ENCODE data around the gene NDUFS8. TPM values are rescaled to one million over a fixed set of nuclear protein-coding genes. Genes with fewer than 3 reads are reported as not detected.

The NDUFS8 gene
- total RNA-seq, result 203 and 263 TPM in 2 replicates

DNA sequence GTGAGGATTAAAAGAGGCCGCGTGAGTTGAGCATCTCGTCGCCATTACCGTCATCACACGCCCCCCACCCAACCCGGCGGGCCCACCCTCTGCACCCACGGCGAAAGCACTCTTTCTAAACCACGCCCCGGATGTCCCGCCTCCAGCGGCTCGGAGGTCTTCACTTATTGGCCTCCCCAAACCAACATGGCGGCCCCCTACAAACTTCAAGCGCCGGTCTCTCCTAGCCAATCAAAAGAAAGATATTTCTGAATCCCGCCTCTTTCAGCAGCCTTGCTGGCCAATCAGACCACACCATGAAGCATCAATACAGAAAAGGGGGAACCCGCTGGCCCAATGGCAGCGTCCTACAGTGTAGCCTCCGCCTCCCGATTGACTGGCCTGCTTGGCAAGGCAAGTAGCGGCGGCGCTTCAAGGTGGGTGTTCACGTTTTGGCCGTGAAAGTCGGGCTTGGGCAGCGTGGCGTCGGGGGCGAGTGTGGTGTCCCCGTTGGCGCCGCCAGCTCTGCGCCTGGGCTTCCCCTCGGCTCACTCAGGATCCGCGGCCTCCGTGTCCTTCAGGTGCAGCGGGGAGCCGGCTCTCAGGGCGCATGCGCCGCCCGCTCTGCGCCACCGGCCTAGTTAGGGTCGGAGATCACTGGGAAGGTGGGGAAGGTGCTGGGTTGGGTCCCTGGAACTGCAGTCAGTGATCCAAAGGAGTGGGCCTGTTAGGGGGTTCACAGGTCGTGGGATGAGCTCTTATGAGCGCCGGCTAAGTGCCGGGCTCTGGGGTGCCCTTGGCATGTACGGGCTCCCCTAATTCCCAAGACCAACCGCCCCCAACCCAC lies at the start of gene NDUFS8:
Gene NDUFS8 (plus strand): TSS at position 364 of the 826 bp plus-strand sequence. CDS start 1,471 bp downstream, outside the sequence.

DNA sequence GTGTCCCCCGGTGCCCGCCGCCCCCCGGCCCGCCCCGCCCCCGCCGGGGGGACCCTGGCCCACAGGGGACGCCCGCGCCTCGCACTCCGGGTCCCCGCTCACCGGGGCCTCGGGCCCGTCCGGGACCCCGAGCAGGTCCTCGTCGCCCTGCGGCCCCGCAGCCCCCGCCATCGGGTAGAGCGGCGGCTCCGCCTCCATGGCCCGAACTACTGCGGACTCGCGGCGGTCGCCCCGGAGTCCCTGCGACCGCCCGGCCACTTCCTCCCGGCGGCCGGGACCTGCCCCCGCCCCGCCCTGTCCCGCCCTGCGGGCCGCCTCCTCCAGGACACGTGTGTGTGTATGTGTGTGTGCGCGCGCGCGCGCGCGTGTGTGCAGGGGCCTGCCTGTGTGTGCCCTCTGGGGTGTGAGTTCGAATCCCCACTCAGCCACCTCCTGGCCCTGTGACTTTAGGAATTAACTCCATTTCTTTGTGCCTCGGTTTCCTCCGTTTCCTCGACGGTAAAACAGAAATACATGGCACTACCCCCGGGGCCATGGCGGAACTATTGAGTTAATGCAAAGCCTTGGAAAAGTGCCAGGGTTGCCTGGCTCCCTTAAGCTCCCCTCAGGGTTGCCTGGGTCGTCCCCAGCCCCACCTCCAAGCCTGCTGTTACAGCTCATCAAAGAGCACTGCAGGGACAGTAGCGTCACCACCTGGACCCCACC lies 26.5 kb upstream of the NDUFS8 start, which contains the start of gene UNC93B1:
Gene UNC93B1 (minus strand): TSS at position 252 of the 705 bp plus-strand sequence. CDS start 54 bp downstream, at position 198.

DNA sequence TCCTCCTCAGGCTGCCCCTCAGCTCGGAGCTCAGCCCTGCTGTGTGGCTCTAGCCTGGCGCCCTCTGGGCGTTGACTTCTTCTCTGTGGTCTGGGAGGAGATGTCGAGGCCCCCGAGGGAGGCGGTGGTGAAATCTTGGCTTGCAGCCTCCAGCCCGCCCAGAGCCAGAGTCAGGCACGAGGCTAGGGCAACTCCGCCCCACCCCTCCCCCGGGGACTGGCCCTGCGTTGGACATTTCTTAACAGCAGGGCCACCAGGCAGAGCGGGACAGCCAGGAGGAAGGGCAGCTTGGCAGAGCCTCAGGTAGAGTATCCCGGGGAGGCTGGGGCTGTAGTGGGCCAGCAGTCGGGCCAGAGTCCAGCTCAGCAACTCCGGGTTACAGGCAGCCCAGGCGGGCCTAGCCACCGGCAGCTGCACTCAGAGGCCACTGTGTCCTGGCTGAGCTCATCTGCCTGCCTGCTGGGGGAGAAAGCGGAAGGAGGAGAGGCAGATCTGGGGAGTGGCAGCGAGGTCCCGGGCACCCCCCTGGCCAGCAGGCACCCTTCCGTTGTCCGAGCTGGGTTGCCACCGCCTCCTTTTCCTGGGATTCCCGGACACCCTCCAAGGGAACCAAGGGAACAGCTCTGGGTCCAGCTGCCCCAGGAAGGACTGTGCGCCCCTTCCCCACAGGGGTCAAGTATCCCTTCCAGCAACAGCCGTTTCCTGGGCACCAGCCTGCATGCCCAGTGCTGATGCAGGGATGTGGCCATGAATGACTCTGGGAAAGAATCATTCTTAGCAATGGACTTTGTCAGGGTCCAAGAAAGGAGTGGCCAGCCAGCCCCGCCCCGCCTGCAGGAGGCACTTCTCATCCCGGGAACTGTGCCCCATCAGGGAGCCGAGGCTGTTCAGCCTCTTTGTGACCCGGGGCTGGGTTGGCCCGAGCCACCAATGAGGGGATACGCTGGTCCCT lies 20.1 kb upstream of the NDUFS8 start, which contains the start of gene ALDH3B1:
Gene ALDH3B1 (plus strand): TSS at position 238 of the 952 bp plus-strand sequence. CDS start 4,971 bp downstream, outside the sequence.

DNA sequence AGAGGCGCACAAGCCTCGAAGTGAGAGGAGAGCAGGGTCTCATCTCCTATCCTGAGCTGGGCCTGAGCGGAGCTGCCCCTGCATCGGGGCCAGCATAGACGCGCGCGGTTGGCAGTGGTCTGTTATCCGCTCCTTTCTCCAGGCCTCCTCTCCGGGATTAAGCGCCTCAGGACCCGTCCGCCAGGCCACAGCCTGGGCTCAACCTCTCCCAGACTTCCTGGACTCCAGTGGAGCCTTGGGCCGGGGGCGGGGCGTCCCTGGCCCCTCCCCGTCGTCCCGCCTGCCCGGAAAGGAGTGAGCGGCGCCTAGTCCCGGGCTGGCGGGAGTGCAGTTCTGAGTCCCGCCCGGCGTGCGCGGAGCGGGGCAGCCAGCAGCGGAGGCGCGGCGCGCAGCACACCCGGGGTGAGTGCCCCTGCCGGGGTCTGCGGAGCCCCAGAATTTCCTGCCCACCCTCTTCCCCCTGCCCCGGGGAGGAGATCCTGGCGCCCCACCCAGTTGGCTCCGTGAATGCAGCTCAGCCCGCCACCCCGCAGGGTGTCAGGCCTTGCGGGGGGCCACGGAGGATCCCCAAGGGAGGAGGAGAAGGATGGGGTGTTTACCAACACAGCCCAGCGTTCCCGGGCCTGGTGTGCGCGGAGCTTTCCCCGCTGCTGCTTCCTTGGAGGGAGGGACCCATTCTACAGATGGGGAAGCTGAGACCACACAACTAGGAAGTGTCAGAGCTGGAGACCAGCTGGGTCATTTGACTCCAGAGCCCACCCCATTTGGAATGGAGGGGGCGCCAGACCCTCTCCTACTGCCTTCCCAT lies 8.4 kb downstream of the NDUFS8 start, which contains the start of gene TCIRG1:
Gene TCIRG1 (plus strand): TSS at position 308 of the 808 bp plus-strand sequence. CDS start 2,247 bp downstream, outside the sequence.

Other genes starting within 250 kb of the NDUFS8 start
- gene UNC93B1, start 26.6 kb upstream of the NDUFS8 start, total RNA-seq, result 10.6 and 15.8 TPM in 2 replicates
- gene ALDH3B1, start 20.4 kb upstream of the NDUFS8 start, total RNA-seq, result 0.94 and 1.5 TPM in 2 replicates
- 80.5 and 83.4 TPM in 2 replicates for gene TCIRG1, start 8.3 kb downstream of the NDUFS8 start, total RNA-seq
- gene CHKA, start 90.7 kb downstream of the NDUFS8 start, total RNA-seq, result 12.7 and 17.7 TPM in 2 replicates
- 10.5 and 12.9 TPM in 2 replicates for gene KMT5B, start 182.6 kb downstream of the NDUFS8 start, total RNA-seq
- 26.6 and 27.9 TPM in 2 replicates for gene C11orf24, start 241.3 kb downstream of the NDUFS8 start, total RNA-seq